ENCODE results near the gene PACRG.

Gene PACRG

GRCh38 chr6:162798546-162799266 lies 70.9 kb downstream of the PACRG start:
- DNase-seq: no peak

DNA sequence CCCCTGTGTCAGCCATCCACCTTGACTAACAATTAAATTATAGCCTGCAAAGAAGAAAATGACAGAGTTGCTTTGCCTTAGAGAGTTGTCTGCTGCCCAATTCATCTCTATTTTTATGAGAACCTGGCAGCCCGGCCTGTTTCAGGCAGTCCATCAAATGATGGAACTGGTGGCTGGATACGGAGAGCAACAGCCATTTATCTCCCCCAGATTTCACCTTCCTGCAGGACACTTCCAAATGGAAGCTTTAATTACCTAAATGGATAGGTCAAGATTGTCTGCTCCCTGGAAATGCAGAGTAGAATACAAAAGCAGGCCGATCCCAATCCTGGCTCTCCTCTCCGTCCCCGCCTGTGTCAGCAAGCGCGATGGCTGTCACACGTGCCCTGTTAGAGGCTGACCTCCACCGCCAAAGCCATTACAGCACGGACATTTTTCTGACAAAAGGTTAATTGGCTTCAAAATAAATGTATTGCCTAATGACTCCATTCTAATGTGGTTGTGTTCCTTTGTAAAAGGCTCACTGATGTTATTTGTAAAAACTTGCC lies 86.7 kb downstream of the PACRG start:
- no peak for DNase-seq

GRCh38 chr6:162817196-162817595 lies 89.4 kb downstream of the PACRG start:
- DNase-seq: no peak

DNA sequence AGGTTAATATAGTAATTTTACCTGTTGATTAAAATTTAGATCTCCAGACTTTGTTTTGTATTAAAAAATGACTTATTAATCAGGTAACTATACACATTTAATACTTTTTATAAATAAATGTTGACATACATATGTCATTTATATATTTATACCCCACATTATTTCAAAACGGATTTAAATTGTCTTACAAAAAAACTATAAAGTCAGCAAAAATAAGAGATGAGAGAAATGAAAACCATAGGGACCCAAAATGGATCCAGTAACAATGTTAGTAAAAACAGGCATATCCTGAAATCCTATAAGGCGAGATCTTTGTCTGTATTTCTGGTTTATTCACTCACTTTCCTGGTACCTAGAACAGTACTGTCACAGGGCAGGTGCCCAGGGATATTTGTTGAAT lies 91.5 kb downstream of the PACRG start:
- DNase-seq: no peak

DNA sequence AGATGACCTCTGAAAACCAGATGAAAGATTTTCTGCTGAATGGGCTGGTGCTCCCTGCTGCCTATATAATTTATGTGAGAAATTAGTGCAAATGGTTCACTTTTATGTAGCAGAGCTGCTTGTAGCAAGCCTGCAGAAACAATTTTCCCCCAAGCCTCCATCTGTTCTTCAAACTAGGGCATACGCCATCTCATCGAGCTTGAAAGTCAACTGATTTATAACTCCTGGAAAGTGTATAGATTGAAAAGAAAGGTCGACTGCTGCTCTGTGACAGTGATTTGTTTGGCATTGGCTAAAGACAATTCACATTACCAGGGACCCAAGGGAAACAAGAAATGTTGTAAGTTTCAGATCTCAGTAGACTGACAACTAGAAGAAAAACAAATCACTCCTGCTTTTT lies 93.3 kb downstream of the PACRG start:
- no peak for DNase-seq

GRCh38 chr6:162825597-162825996 lies 97.8 kb downstream of the PACRG start:
- DNase-seq: no peak

GRCh38 chr6:162829013-162829742 lies 101.4 kb downstream of the PACRG start:
- no peak for DNase-seq

GRCh38 chr6:162833776-162834175 lies 106.0 kb downstream of the PACRG start:
- DNase-seq: no peak

- DNase-seq: no peak
Measured at GRCh38 chr6:162845972-162846371, 118.2 kb downstream of the PACRG start.

DNA sequence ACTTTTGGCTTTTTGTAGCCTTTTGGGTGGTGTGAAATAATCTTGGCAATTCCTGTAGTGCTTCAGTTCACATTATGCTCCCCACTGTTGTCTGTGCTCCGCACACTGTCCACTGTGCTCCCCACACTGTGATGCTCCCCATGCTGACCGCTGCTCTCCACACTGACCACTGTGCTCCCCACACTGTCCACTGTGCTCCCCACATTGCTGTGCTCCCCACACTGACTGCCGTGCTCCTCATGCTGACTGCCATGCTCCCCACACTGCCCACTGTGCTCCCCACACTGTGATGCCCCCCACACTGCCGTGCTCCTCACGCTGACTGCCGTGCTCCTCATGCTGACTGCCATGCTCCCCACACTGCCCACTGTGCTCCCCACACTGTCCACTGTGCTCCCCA lies 118.9 kb downstream of the PACRG start:
- DNase-seq: no peak

GRCh38 chr6:162849269-162849668 lies 121.5 kb downstream of the PACRG start:
- DNase-seq: no peak

- no peak for DNase-seq
Measured at GRCh38 chr6:162852192-162852591, 124.4 kb downstream of the PACRG start.

GRCh38 chr6:162852840-162853577 lies 125.2 kb downstream of the PACRG start:
- no peak for DNase-seq

GRCh38 chr6:162854228-162854627 lies 126.5 kb downstream of the PACRG start:
- no peak for DNase-seq

DNA sequence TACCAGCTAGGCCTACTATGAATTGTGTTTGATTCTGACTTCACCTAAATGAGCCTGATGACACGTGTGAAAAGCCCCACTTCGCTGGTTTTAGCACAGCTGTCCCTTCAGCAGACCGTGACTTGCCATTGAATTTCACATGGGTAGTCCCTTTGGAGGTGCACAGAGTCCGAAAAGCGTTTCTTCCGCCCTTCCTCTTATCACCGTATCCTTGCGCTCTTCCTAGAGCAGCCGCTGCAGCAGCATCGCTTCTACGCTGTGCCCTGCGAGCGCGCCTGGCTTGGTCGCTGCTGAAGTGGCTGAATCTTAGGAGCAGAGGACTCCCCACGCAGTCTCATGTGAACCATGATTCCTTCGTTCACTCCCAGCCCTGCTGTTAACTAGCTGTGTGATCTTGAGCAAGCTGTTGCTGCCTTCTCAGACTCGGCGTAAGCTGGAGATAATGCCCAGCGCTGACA lies 127.0 kb downstream of the PACRG start:
- no peak for DNase-seq

DNA sequence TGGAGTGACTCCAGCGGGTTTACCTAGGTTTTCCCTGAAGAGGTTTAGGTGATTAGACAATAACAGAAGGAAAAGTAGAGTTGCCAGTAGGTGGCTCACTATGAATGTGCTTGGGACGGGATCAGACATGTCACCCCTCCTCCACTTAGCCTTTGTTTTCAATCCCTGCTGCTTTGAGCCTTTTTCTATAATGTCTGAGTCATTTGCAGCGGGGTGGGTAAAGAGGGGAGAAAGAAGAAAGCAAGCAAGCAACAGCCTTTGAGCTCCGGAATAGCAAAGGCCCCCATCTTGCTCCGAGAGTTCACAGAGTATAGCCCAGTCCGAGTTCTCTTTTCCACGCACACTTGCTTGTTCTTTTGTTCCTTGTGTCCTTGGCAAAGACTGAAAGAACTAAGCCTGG lies 129.1 kb downstream of the PACRG start:
- DNase-seq: peak; percentile 20

DNA sequence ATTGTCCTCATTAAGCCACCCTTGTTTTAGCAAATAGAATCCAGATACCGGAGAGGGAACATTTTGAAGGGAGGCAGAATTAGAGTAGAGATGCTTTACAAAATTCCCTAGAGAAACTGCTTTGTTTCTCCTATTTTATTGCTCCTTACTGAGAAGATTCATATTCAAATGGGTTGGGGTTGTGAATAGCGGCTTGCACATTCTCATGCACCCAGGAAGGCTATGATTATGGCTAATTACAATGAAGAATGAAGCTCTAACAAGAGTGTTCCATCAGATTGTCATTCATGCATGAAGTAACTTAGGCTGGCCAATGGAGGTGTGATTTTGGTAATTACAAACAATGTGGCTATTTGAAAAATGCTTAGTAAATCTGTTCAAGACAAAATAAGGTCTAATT lies 129.6 kb downstream of the PACRG start:
- DNase-seq: no peak

- no peak for DNase-seq
Measured at GRCh38 chr6:162862462-162862861, 134.7 kb downstream of the PACRG start.

DNA sequence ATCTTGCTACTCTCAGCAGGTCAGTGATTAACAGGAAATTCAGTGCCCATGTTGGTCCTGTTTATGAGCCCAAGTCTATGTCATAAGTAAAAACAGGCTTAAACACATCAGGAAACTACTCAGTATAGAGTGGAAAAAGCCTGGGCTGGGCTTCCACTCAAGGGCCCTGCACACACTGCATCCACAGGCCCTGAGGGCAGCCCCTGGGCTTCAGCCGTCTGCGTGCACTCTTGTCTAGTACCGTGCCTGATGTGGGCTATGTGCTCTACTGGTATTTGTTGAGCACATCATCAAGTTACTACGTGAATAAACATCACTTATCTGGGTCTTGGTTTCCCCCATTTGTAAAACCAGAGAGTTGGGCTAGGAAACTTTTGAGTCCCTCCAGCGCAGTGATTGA lies 135.2 kb downstream of the PACRG start:
- no peak for DNase-seq

DNA sequence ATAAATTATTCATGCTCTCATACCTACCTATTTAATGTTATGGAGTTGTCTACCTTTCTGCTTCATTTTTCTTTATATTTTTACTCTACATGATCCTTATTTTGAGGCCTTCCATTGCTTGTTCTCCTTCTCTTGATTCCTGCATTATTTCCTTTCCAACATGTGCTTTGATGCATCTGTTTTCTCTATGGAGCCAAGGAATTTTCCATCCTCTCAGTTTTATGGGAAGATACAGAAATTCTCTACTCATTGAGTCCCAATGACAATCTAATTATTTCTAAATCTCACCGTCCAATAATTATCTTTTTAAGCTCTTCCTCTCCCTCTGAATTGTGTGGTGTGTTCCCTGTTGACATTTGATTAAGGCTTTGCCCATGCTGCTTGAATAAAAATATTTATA lies 136.0 kb downstream of the PACRG start:
- no peak for DNase-seq

- no peak for DNase-seq
Measured at GRCh38 chr6:162864911-162865310, 137.1 kb downstream of the PACRG start.

DNA sequence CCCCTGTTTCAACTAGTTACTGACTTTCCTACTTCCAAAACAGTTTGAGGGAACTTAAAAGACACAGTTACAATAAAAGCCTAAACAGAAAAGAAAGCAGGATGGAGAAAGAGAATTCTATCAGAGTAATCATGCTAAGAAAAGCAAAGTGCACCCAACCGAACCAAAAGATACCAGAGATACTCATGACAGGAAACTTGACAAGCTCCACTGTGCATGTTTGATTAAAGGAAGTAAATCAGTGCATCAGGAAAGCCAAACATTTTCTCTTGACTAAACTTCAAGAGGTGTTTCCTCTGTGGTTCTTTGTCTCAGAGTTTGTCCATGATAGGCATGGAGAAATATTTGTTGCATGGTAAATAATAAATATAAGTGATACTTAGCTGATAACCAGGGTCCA lies 138.9 kb downstream of the PACRG start:
- DNase-seq: no peak

DNA sequence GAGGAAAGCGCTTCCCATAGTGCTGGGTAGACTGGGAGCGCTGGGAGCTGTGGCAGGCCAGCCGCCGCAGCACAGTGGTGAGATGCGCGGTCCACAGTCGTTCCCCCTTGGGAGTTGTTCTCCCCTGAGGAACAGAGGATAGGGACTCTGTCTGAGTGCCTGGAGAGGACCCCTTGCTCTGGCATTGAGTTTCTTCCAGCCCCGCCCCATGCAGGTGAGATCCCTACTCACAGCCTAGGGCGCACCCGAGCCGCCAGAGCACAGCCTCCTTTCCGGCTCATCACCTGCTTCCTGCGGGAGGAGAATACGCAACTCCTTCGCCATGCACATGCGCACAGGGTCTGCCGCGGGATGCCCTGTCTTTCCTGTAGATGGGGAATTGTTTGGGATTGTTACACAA lies 140.6 kb downstream of the PACRG start:
- no peak for DNase-seq

- DNase-seq: no peak
Measured at GRCh38 chr6:162871966-162872365, 144.2 kb downstream of the PACRG start.

Measured in hematopoietic multipotent progenitor cell treated with erythropoietin and hydrocortisone succinate and interleukin-3 and kit ligand, for 4 days (in vitro differentiated cells).